Neural progenitor cell (in vitro differentiated cells): ENCODE data around the gene AFF2.

ENCODE experiments used
- EZH2phosphoT487 ChIP-seq: fragments of 200-600 bp; sonication (generic); IDR thresholded peaks from 2 replicates; pipeline ENCODE4 v1.6.1; 2017; ENCODE audit warnings: antibody characterized with exemption
- TF ChIP-seq, protein P1 (sequence below): fragments of 200-600 bp; sonication (generic); IDR thresholded peaks from 2 replicates; pipeline ENCODE4 v1.5.1; 2017; ENCODE audit warnings: antibody characterized with exemption, mild to moderate bottlenecking

DNA sequence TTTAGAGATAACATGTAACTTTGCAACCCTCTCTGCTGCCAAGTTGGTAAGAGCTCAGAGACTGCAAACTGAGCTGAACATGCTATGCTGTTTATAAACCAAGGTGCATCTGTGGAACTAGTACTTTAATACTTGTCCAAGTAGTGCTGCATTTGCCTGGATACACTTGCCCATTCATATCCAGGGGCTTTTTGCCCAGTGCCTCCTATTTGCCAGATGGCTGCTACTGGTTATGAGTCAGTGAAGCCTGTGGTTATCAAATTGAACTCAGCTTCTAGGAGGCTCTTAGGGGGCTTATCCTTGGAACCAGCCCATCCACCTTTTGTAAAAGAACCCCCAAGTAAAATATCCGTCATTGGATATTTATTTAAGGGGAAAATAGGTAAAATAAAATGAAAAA is 79.6 kb downstream of the AFF2 start:
- TF ChIP-seq, protein P1, sequence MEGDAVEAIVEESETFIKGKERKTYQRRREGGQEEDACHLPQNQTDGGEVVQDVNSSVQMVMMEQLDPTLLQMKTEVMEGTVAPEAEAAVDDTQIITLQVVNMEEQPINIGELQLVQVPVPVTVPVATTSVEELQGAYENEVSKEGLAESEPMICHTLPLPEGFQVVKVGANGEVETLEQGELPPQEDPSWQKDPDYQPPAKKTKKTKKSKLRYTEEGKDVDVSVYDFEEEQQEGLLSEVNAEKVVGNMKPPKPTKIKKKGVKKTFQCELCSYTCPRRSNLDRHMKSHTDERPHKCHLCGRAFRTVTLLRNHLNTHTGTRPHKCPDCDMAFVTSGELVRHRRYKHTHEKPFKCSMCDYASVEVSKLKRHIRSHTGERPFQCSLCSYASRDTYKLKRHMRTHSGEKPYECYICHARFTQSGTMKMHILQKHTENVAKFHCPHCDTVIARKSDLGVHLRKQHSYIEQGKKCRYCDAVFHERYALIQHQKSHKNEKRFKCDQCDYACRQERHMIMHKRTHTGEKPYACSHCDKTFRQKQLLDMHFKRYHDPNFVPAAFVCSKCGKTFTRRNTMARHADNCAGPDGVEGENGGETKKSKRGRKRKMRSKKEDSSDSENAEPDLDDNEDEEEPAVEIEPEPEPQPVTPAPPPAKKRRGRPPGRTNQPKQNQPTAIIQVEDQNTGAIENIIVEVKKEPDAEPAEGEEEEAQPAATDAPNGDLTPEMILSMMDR, result no peak
- no peak for TF ChIP-seq EZH2phosphoT487
